ENCODE results near the gene PPP1R14C. TPM values are rescaled to one million over a fixed set of nuclear protein-coding genes. Genes with fewer than 3 reads are reported as not detected.
A peak's percentile ranks its signal among the peaks of the same experiment; 100 is the strongest.
"Not testable (repeated sequence)": the region's sequence is repeated elsewhere in the genome, so short reads cannot be mapped to it uniquely, and the experiment has no call there.

Gene PPP1R14C
- total RNA-seq, 4 donors from 2014 or later, result 34.7 to 102 (median 79.7) TPM

DNA sequence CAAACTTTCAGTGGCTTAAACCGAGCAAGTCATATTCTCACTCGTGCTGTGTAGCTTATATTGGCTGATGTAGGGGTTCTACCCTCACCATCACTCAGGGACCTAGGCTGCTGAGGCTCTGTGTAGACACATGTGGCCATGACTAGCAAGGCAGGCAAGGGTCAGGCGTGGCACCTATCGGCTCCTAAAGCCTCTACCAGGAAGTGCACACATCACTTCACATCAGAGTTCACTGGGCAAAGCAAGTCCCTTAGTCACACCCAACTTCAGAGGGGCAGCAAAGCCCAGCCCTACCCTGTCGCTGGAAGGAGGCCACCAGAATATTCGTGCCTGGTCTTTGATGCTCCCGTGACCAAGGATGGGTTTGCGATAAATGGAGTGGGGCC, 42.9 kb downstream of the PPP1R14C start:
- Histone ChIP-seq H3K27me3 (no peaks in the 10 kb centered on the region), H3K4me1 (peaks cover 4 to 11% of the 10 kb centered on the region in 2 donors), H3K9me3 (no peaks in the 10 kb centered on the region), H3K4me3 (replicated peaks in 1 of 3) (no peak overlapping the region), H3K36me3 (no peaks in the 10 kb centered on the region), H3K27ac (no peak overlapping the region)
- intact Hi-C loops (cut with DNase I), result no loop called here
- peak in 1 of 2 donors; percentile 20 for DNase-seq
- WGBS, 2 donors, result 71 to 79% methylated on average over 8 of the region's 8 CpGs
- no peak for TF ChIP-seq POLR2A (IDR thresholded peaks at IDR 0.05)
- TF ChIP-seq, protein P1, sequence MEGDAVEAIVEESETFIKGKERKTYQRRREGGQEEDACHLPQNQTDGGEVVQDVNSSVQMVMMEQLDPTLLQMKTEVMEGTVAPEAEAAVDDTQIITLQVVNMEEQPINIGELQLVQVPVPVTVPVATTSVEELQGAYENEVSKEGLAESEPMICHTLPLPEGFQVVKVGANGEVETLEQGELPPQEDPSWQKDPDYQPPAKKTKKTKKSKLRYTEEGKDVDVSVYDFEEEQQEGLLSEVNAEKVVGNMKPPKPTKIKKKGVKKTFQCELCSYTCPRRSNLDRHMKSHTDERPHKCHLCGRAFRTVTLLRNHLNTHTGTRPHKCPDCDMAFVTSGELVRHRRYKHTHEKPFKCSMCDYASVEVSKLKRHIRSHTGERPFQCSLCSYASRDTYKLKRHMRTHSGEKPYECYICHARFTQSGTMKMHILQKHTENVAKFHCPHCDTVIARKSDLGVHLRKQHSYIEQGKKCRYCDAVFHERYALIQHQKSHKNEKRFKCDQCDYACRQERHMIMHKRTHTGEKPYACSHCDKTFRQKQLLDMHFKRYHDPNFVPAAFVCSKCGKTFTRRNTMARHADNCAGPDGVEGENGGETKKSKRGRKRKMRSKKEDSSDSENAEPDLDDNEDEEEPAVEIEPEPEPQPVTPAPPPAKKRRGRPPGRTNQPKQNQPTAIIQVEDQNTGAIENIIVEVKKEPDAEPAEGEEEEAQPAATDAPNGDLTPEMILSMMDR (IDR thresholded peaks at IDR 0.05), result no peak

GRCh38 chr6:150186129-150186898, 43.5 kb downstream of the PPP1R14C start:
- DNase-seq, result no peak
- no peaks in the 10 kb centered on the region for H3K27me3 ChIP-seq
- intact Hi-C loops (cut with DNase I), result no loop called here
- WGBS, 2 donors, result 91 to 92% methylated on average over 9 of the region's 9 CpGs
- H3K36me3 ChIP-seq, result no peaks in the 10 kb centered on the region
- no peaks in the 10 kb centered on the region for H3K9me3 ChIP-seq
- no peak for TF ChIP-seq POLR2A (IDR thresholded peaks at IDR 0.05)
- TF ChIP-seq, protein P1 (IDR thresholded peaks at IDR 0.05), result no peak
- no peak overlapping the region for H3K4me3 ChIP-seq (replicated peaks in 1 of 3)
- H3K27ac ChIP-seq, result no peak overlapping the region
- peaks cover 4 to 11% of the 10 kb centered on the region in 2 donors for H3K4me1 ChIP-seq

- H3K4me3 ChIP-seq (replicated peaks in 1 of 3); intact Hi-C loops (cut with DNase I); H3K36me3 ChIP-seq; H3K27me3 ChIP-seq; H3K27ac ChIP-seq; H3K9me3 ChIP-seq; DNase-seq: not testable (repeated sequence)
- peaks cover 9 to 11% of the 10 kb centered on the region in 2 donors for H3K4me1 ChIP-seq
- WGBS, 2 donors, result 77 to 82% methylated on average over 2 of the region's 2 CpGs
Observed at GRCh38 chr6:150187433-150187832, 44.6 kb downstream of the PPP1R14C start.

GRCh38 chr6:150189122-150189521, 46.3 kb downstream of the PPP1R14C start:
- H3K27me3 ChIP-seq, result no peaks in the 10 kb centered on the region
- no peak overlapping the region for H3K27ac ChIP-seq
- H3K4me3 ChIP-seq (replicated peaks in 1 of 3), result no peak overlapping the region
- 87 to 93% methylated on average over 5 of the region's 5 CpGs for WGBS, 2 donors
- intact Hi-C loops (cut with DNase I), result no loop called here
- H3K4me1 ChIP-seq, result peaks cover 15 to 19% of the 10 kb centered on the region in 2 donors
- TF ChIP-seq, protein P1 (IDR thresholded peaks at IDR 0.05), result no peak
- TF ChIP-seq POLR2A (IDR thresholded peaks at IDR 0.05), result no peak
- no peak for DNase-seq
- no peaks in the 10 kb centered on the region for H3K36me3 ChIP-seq
- no peaks in the 10 kb centered on the region for H3K9me3 ChIP-seq

DNA sequence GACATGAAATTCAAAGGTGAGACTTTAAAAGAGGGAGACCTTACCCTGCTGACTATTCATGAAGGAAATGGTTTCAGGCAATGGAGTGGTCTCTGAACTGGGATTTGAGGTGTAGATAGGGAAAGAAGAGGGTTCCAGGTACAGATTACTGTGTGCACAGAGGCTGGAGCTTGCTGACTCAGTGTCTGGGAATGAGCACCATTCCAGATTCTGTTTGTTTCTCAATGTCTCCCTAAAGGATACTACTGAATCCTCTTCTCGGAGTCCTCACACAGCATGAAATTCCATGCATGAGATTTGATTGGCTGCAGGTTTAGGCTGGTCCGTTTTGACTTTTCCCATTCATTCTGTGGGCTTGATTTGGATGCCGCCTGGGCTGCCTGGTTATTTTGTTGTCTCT, 49.0 kb downstream of the PPP1R14C start:
- Histone ChIP-seq H3K4me3 (replicated peaks in 1 of 3) (no peak overlapping the region), H3K4me1 (peaks cover 31 to 36% of the 10 kb centered on the region in 2 donors), H3K27me3 (no peaks in the 10 kb centered on the region), H3K36me3 (no peaks in the 10 kb centered on the region), H3K9me3 (no peaks in the 10 kb centered on the region), H3K27ac (no peak overlapping the region)
- no peak for DNase-seq
- intact Hi-C loops (cut with DNase I), result no loop called here
- WGBS, 2 donors, result 90 to 97% methylated on average over 3 of the region's 3 CpGs
- no peak for TF ChIP-seq POLR2A (IDR thresholded peaks at IDR 0.05)
- TF ChIP-seq, protein P1 (IDR thresholded peaks at IDR 0.05), result no peak
